ENCODE measurements around the gene TBC1D12.

DNA sequence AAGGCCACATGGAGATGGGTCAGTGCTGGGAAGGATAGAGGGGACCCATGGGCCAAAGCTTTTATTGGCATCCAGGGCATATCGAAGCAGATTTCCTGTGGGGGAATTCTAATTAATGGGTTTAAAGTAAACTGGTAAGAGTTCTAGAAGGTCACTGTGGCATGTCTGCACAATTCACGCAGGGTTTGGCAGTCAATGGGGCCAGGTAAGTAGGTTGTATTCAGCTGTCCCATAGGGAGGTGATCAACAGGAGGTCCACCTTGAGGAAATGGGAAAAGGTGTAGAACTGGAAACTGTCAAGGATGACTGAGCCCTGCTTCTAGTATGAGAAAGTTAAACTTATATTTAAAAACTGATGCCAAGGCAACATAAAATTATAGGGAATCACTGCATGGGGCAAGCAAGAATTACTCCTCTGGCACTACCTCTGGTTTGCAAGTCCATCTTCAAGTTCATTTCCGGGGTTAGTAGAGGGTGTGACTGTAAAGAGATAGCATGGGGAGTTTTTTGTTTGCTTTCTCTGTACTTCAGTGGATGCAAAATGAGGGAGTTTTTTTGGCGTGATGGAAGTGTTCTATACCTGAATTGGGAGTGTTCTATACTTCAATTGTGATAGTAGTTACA, 22.5 kb downstream of the TBC1D12 start:
- TF ChIP-seq CTCF (IDR thresholded peaks at IDR 0.05) (no peak), POLR2A (IDR thresholded peaks at IDR 0.05) (no peak)
